Glomerular endothelial cell (primary cell): Measurements from ENCODE around the gene ABLIM2. TPM values are rescaled to one million over a fixed set of nuclear protein-coding genes. Genes with fewer than 3 reads are reported as not detected.
"Not testable (repeated sequence)": the region's sequence is repeated elsewhere in the genome, so short reads cannot be mapped to it uniquely, and the experiment has no call there.

ENCODE experiments used
- DNase-seq: peaks from one replicate; pipeline ENCODE4 v3.0.0-alpha.2; 2011; ENCODE audit warnings: low read depth, low spot score; ENCODE audit errors: extremely low read depth
- total RNA-seq: library from RNA; depleted of rRNA; stranded (reverse); fragments of >200 nt; gene quantifications from 2 replicates; pipeline ENCODE4 v1.2.3, GENCODE V29; 2015

Gene ABLIM2
- total RNA-seq, 1 donor from 2014 or later, result 0.99 TPM

DNA sequence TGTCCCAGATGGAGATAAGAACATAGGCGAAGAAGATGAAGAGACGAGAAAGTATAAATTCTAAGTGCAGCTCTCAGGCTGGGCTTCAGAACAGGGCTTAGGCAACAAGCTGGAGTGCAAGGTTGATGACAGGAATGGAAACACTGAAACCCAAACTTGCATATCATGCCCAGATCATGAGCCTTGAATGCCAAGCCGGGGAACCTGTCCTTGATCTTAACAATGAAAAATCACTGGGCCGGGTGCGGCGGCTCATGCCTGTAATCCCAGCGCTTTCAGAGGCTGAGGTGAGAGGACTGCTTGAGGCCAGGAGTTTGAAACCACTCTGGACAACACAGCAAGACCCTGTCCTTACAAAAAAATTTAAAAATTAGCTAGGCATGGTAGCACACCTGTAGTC, 236.1 kb downstream of the ABLIM2 start:
- DNase-seq, result no peak

- no peak for DNase-seq
Measured at GRCh38 chr4:7918981-7919380, 239.6 kb downstream of the ABLIM2 start.

GRCh38 chr4:7918187-7918586, 240.4 kb downstream of the ABLIM2 start:
- not testable (repeated sequence) for DNase-seq

DNA sequence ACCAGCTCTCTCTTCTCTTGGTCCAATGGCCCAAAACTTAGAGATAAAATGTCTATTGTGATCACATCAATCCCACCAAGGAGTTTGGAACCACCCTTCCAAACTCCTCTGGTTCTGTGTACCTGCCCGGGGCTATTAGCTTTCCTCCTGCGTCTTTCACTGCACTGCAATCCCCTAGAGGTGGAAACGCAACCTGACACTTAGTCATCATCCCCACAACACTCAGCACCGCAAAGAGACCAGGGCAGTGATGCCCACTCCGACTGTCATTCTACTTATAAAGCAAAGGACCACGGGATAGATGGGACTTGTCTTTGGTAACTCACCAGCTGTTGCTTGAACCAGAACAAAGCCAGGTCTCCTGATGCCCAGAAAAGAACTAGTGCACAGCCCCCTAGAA, 240.9 kb downstream of the ABLIM2 start:
- DNase-seq, result no peak

DNA sequence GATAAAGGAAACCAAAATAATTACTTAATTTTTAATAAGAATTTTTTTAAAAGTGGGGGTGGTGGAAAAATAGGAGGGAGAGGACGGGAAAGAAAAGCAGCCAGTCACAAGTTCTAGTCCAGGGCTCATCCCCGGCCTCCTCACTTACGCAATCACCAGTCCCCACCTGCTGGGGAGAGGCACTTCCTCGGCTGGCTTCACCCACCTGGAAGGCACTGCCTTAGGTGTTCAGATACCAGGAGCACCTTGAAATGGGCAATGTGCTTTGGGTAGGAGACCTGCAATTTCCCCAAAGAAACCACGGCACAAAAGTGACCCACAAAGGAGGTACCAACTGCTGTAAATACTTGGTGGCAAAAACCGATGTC, 242.8 kb downstream of the ABLIM2 start:
- DNase-seq, result no peak

Other genes with a start within 250 kb of the ABLIM2 start
- gene AFAP1, start 219.0 kb downstream of the ABLIM2 start, total RNA-seq, result 88.3 and 92.8 TPM in 2 replicates
- 91.2 and 227 TPM in 2 replicates for gene SH3TC1, start 40.5 kb upstream of the ABLIM2 start, total RNA-seq
- gene HTRA3, start 110.9 kb upstream of the ABLIM2 start, total RNA-seq, result 62.7 and 74.5 TPM in 2 replicates